ENCODE data around the gene SOX13.

SOX13 gene

GRCh38 chr1:204102029-204102611 is 29.2 kb downstream of the SOX13 start:
- TF ChIP-seq, protein P1, sequence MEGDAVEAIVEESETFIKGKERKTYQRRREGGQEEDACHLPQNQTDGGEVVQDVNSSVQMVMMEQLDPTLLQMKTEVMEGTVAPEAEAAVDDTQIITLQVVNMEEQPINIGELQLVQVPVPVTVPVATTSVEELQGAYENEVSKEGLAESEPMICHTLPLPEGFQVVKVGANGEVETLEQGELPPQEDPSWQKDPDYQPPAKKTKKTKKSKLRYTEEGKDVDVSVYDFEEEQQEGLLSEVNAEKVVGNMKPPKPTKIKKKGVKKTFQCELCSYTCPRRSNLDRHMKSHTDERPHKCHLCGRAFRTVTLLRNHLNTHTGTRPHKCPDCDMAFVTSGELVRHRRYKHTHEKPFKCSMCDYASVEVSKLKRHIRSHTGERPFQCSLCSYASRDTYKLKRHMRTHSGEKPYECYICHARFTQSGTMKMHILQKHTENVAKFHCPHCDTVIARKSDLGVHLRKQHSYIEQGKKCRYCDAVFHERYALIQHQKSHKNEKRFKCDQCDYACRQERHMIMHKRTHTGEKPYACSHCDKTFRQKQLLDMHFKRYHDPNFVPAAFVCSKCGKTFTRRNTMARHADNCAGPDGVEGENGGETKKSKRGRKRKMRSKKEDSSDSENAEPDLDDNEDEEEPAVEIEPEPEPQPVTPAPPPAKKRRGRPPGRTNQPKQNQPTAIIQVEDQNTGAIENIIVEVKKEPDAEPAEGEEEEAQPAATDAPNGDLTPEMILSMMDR (conservative IDR thresholded peaks at IDR 0.05; ENCODE audit: low read depth, low read length): no peak
- H3K4me3 ChIP-seq (ENCODE audit: low read length): no peak overlapping the region
- no peak for DNase-seq (ENCODE audit: low read depth)

DNA sequence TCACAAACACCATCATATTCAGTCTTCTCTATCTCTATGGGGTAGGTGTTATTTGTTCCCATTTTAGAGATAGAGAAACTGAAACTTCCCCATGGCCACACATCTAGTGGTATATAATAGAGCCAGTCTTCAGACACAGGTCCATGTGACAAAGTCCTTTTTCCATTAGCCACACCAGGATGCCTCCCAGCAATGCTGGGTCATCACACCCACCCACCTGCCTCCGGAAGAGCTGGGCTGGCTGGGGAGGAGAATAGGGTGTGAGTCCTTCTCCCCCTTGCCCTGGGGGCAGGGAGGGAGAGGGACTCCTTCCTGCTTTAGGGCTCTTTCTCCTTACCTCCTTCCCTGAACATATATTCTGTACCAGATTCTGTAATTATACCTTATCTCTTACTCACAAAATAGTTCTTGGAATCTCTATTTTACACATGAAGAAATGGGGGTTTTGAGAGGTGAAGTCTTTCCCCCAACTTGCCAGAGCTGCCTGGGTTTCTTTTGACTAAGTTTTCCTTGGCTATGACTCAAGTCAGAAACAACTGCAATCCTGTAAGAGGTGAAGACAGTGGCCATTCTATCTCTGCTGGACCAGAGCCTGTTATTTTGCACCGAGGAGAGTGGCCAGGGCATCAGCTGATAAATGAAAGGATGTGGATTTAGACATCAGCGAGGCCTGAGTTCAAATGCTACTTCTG is 30.0 kb downstream of the SOX13 start:
- H3K4me3 ChIP-seq (ENCODE audit: low read length): no peak overlapping the region
- TF ChIP-seq, protein P1 (conservative IDR thresholded peaks at IDR 0.05; ENCODE audit: low read depth, low read length): no peak
- no peak for DNase-seq (ENCODE audit: low read depth)

DNA sequence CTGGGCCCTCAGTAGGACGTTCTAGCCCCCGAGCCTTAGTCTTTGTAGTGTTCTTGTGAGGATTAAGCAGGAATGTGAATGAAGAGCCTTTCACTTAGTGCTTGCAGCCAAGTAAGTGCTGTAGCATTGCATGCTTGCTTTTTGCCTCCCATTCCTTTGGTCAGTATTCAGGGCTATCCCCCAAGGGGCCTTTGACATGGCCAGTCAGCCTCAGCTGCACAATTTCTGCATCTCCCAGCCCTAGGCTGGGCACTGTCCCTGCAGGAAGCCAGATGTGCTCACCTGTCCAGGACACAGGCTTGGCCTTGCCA is 30.5 kb downstream of the SOX13 start:
- TF ChIP-seq, protein P1 (conservative IDR thresholded peaks at IDR 0.05; ENCODE audit: low read depth, low read length): no peak
- DNase-seq (ENCODE audit: low read depth): no peak
- H3K4me3 ChIP-seq (ENCODE audit: low read length): no peak overlapping the region

GRCh38 chr1:204104331-204105130 is 31.6 kb downstream of the SOX13 start:
- no peak overlapping the region for H3K4me3 ChIP-seq (ENCODE audit: low read length)
- TF ChIP-seq, protein P1 (conservative IDR thresholded peaks at IDR 0.05; ENCODE audit: low read depth, low read length): no peak
- no peak for DNase-seq (ENCODE audit: low read depth)

DNA sequence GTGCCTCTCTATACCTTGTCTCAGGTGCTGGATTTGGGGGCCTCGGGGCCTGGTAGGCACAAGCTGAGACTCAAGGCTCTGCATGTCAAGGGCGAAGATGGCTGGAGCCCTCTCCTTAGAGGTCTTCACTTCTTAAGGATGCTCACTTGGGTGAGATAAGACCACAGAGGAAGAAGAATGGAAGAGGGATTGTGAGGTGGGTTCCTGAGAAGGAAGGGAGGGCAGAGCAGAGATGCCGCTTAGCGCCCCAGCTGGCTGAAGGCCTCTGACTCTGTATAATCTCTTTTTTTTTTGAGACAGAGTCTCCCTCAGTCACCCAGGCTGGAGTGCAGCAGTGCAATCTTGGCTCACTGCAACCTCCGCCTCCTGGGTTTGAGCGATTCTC is 32.2 kb downstream of the SOX13 start:
- DNase-seq (ENCODE audit: low read depth): no peak
- no peak overlapping the region for H3K4me3 ChIP-seq (ENCODE audit: low read length)
- TF ChIP-seq, protein P1 (conservative IDR thresholded peaks at IDR 0.05; ENCODE audit: low read depth, low read length): no peak

DNA sequence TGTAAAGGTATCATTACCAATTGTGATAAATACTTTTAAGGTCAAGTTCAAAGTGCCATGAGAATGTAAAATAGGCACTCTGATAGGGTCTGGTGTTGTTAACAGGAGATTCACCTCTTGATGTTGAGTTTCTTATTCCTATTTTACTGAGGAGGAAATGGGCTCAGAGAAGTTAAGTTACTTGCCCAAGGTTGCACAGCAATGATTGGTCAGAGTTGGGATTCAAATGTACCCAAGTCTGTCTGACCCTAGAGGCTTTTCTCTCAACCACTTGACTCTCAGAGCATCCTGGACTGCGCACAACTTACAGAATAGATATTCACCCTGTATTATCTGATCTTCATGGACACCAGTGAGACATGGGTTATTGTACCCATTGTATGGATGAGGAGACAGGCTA is 33.9 kb downstream of the SOX13 start:
- DNase-seq (ENCODE audit: low read depth): no peak
- no peak overlapping the region for H3K4me3 ChIP-seq (ENCODE audit: low read length)
- TF ChIP-seq, protein P1 (conservative IDR thresholded peaks at IDR 0.05; ENCODE audit: low read depth, low read length): no peak
